Fibroblast of skin of left quadriceps (primary cell): Measurements from ENCODE around the gene ATL3.
"Not testable (repeated sequence)": the region's sequence is repeated elsewhere in the genome, so short reads cannot be mapped to it uniquely, and the experiment has no call there.

Experiments used
- DNase-seq, 2 experiments: peaks; one replicate each; pipeline ENCODE4 v3.0.0-alpha.2; 2013; ENCODE audit warnings: low read depth in 2 of 2

ATL3 gene

DNA sequence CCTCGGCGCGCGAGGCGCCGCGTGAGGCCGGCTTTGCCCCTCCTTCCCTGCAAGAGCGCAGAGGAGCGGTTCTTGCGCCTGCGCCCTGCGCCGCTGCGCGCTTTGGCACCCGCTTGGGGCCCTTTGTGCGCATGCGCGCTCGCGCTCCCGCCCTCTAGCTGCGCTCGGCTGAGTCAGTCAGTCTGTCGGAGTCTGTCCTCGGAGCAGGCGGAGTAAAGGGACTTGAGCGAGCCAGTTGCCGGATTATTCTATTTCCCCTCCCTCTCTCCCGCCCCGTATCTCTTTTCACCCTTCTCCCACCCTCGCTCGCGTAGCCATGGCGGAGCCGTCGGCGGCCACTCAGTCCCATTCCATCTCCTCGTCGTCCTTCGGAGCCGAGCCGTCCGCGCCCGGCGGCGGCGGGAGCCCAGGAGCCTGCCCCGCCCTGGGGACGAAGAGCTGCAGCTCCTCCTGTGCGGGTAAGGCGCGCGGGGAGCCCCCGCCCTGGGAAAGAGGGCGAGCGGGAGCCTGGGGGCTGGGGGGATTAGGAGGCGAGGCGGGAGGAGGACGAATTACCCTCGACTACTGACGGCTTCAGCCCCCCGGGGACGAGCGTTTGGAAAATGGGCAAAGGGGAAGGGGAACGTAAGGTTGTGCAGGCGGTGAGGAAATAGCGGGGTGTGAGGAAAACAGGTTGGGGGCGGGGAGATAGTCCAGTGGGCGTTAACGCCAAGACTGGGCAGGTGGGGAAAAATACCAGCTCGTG lies 10.3 kb upstream of the ATL3 start, which contains the start of gene RTN3:
Gene RTN3, plus strand, starts transcription at position 180 of the 745 bp plus-strand sequence. Its CDS starts 137 bp downstream, at position 317.
- peak; percentile 94 to 95 for DNase-seq

DNA sequence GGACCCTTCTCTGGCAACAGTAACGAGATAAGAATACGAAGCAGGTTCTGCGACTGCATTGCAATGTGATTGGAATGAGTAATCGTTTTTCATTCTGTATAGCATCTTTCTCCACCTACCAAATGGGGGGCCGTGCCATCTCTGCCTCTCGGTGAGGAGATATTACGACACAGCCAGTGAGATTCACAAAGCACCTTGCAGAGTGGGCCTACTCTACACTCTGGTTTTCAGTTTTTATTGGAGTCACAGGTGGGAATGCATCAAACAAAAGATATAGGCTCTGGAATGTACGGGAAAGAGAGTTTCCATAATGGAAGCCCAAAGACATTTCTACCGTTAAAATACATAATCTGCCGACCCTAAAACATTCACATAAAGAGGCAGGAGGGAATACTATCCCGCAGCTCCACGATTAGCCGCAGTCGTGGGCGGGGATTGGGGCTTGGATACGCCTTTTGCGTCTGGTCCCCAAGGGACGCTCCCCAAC lies 9.7 kb upstream of the ATL3 start:
- DNase-seq, result no peak

DNA sequence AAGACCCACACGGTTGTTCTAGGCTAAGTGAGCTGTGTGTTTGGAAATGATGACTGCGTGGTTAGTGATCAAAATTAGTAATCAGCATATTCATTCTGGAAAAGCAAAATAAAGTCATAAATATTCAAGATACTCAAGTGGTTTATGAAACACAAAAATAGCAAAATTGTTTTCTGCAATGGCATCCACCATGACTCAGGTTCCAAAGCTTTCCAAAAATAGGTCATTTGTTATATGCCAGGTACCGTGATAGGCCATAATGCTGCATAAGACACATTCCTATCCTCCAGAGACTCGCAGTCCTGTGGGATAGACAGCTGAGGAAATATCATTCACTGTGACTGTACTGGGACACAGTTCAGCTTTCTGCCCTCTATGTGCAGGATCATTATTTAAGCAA lies 2.4 kb upstream of the ATL3 start:
- DNase-seq, result no peak

DNA sequence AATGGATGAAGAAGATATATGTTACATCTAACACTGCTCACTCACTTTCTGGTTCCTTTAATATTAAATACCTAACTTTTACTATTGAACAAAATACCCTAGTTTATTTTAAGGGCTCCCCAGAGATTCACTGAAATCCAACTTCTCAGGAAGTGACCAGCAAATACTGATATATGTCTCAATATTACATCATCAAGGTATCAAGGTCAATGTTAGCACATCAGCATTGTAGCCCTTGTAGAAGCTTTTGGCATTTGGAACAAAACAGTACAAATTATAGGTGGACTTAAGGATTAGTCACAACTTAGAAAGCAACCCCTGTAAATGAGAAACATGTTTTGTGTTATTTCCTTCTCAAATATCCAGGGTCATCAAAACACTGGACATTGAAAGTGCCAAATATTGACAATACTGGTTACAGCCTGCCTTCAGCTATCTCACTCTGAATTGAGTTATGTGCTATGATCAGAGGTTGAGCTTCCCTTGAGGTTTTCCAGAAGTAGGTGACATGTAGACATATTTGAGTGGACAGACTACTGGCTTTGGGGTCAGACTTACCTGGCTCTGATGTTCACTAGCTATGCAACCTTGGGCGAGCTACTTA lies 1.9 kb upstream of the ATL3 start:
- no peak for DNase-seq

DNA sequence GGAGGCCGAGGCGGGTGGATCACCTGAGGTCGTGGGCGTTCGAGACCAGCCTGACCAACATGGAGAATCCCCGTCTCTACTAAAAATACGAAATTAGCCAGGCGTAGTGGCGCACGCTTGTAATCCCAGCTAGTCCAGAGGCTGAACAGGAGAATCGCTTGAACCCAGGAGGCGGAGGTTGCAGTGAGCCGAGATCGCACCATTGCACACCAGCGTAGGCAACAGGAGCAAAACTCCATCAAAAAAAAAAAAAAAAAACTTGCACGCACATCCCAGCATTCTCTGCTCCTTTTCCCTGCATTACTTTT lies 934 bp upstream of the ATL3 start:
- no peak for DNase-seq

DNA sequence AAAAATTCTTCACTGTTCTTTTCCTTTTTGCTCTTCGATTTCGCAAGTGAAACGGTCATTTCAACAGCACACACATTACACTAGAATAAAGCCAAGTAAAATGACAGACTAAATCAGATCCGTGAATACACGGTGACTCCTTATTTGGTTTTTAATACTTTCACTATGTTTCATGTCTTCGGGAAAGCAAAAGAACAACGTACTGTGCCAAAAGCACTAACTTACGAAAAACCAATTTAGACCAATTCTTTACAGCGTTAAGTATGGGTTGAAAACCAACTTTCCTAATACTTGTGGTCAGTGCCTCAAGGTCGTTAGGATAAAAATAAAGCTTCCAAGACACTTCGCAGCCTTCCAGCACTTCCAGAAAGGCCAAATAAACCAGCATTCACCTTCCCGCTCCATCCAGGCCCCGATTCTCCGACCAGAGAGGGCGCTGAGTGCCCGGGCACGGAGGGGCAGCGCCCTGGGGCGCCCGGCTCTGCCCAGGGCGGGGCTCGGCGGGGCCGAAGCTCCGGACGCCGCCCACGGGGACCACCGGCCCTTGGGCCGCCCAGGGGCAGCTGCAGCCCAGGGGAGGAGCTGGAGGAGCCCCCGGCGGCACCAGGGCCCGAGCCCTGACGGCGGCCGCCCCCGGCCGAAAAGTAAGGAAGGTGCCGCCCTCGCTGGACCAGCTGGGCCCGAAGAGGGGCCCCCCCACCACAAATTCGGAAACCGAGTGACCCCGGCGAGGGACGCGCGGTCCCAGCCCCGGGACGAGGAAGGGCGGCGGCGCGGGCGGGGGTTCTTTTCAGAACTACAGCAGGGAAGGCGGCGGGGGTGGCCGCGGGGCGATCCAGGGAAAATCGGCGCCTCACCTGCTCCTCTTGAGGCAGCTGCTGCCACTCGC lies 499 bp downstream of the ATL3 start:
- DNase-seq, result no peak

DNA sequence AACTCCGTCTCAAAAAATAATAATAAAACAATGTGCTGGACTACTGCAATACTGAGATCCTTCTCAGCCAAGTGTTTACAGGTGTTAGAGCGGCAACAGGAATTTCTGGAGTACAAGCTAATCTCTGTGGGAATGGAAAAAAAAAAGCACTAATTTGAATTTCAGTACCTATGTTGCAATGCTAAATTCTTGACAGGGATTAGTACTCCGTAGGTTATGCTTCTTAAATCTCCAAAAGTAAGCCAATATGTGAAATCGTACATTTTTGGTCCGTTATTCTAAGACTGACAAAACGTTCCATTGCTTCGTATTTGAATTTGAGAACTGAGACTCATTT lies 1.1 kb downstream of the ATL3 start:
- no peak for DNase-seq

DNA sequence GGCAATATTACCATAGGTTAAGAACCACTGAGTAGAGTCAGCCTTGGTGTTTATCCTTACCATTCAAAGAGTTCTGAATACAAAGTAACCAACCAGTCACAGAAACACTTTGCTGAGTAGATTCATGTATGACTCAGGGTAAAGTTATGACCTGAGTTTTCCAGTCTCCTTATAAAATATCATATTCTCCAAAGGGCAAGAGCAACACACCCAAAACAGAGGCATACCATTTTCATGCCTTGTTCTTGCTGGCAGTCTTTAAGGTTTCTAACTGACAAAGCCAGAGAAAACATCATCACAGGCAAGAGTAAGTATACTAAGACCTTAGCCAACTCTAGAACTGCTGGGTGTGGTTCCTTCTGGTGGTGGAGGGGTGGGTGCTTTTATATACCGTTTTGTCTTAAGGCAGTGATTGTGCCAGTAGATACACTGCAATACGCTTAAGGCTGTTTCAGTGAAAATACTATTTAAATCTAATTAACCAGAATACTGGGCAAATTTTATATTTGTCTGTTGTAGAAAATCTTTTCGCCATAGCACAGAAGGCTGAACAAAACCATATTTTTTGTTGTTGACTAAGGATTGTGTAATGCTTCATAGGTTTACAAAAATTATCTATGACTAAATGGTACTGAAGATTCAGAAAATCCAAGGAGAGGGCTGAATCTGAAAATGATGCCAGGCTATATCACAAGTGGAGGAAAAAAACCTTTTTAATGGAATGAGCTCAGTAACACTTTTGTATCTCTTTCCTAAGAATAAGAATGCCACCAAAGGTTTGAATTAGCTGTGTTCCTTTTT lies 3.0 kb downstream of the ATL3 start:
- peak; percentile 83 to 85 for DNase-seq

DNA sequence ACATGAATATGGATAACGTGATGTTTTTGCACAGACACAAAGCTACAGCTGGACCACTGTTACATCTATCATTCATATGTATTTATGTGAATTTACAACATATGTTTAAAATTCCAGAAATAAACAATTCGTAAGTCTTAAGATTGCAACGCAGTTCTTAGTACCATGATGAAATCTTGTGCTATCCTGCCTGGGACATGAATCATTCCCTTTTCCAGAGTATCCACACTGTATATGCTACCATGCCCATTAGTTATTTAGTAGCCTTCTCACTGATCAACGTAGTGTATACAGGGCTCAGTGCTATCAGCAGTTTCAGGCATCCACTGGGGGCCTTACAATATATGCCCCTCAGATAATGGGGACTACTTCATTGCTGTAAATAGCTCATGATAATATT lies 4.3 kb downstream of the ATL3 start:
- DNase-seq, result peak in 1 of 2 experiments; percentile 52

DNA sequence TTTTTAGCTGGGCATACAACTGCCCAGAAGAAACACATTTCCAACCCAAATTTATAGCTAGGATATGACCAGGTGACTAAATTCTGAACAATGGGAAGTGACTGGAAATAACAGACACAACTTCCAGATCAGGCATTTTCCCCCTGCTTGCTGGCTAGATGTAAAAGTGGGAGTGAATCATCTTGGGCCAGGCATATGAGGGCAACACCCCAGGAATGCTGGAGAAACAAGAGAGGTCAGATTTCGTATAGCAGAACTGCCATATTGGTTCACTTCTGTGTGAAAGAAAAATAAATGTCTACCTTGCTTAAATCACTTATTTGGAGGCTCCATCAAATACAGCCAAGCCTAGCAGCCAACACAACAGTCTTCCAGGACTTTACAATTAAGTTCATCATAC lies 7.4 kb downstream of the ATL3 start:
- no peak for DNase-seq

DNA sequence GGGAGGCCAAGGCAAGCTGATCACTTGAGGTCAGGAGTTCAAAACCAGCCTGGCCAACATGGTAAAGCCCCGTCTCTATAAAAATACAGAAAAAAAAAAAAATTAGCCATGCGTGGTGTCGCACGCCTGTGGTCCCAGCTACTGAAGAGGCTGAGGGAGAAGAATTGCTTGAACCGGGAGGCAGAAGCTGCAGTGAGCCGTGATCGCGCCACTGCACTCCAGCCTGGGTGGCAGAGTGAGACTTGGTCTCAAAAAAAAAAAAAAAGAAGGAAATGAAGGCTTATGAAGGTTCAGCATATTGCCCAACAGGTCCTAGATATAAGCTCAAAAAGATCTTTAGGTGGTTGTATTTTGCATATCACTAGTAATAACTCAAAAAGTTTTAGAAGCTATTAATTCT lies 10.2 kb downstream of the ATL3 start:
- DNase-seq, result no peak

DNA sequence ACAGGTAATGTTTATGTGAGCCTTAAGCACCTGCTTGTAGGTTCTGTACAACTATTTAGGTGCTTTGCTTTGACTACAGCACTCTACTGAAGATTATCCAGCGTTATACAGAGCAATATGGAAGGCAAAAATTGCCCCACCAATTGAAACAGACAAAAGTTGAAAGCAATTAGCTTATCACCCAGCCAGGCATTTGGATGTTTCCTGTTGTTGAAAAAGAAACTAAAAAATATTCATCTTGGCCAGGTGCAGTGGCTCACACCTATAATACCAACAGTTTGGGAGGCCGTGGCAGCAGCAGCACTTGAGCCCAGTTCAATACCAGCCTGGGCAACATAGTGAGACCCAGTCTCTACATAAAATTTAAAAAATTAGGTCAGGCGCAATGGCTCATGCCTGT lies 18.5 kb downstream of the ATL3 start:
- no peak for DNase-seq

DNA sequence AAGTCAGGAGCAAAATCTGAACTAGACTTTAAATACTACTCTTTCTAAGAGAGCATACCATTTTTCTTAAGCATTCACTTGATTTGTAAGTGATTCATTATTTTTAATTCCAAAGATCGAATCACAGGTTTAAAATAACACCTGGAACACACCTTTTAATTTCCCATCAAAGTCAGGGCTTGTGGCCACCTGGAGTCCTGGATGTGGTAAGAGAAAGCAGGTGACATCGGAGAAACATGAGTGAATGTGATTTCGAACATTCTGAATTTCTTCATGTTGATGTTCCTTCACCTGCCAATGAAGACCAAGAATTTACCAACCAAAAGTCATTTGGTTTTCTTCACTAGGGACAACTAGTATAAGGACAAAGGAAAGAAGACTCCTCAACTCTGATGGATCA lies 28.0 kb downstream of the ATL3 start:
- no peak for DNase-seq

DNA sequence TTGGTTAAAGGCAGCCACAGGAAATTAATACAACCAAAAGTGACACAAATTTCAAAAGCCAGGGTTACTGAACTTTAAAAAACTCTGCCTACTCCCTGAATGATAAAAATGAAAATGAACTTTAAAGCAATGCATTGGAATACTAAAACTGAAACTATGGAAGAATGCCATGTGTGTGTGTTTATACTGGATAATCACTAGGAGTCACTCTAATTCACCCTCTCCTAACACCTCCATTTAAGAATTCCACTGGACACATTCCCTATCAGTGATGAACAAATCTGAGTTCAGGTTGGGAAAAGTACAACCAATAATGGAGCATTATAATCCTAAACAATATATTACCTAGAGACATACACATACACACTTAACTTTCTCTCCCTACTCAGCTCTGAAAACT lies 29.4 kb downstream of the ATL3 start:
- DNase-seq, result no peak

DNA sequence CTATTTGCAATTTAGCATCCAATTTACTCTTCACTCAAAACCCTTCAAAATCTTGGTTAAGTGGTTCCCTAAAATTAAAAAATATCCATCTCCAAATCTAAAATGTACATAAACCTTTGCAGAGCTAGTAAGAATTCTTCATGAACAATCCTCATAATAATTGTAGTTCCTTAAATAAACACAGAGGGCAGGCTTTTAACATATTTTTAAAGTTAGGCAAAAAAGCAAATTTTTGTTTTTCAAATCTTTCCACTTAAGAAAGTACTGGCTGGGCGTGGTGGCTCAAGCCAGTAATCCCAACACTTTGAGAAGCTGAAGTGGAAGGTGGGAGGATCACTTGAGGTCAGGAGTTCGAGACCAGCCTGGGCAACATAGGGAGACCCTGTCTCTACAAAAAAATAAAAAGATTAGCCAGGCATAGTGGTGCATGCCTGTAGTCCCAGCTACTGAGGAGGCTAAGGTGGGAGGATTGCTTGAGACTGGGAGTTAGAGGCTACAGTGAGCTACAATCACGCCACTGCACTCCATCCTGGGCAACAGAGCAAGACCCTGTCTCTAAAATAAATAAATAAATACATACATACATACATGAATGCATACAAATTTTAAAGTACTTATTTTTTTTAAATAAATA lies 31.9 kb downstream of the ATL3 start:
- DNase-seq, result no peak

DNA sequence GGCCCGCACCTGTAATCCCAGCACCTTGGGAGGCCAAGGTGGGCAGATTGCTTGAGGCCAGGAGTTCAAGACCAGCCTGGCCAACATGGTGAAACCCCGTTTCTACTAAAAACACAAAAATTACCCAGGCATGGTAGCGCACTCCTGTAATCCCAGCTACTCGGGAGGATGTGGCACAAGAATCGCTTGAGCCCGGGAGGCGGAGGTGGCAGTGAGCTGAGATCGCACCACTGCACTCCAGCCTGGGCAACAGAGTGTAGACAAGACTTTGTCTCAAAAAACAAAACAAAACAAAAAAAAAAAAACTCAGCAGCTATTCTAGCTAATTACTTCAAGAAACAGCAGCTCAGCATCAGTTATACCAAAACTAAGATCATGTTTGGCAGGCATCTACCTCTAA lies 32.7 kb downstream of the ATL3 start:
- not testable (repeated sequence) for DNase-seq

DNA sequence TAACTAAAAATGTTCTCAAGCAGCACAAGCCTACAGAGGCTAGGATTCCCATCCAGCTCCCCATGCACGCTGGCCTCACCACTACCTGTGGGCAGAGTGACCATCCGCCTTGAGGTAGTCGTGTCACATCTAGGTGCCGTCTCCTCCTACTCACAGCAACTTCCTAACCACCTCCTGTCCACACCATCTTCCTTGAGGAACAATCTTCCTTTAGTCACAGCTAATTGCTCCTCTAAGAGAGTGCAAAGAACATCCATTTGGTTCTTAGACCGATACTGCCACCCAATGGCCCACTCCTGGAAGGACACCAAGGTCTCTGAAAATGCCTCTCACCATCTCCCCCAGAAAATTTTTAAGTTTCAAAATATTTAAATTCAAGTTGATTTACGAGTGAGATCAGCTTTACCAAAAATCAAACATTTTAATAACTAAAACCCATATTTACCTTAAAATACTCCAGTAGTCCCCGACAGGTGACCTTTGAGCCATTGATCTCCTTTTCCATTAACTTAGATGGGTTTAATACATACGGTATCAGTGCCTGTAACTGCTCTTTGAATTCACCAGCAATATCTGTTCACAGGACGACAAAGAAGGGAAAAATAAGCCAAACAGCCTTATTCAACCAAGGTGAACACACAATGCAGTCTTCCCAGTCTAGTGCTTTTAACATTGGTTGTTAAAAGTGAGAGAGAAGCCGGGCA lies 35.3 kb downstream of the ATL3 start:
- DNase-seq, result peak; percentile 12 to 21

DNA sequence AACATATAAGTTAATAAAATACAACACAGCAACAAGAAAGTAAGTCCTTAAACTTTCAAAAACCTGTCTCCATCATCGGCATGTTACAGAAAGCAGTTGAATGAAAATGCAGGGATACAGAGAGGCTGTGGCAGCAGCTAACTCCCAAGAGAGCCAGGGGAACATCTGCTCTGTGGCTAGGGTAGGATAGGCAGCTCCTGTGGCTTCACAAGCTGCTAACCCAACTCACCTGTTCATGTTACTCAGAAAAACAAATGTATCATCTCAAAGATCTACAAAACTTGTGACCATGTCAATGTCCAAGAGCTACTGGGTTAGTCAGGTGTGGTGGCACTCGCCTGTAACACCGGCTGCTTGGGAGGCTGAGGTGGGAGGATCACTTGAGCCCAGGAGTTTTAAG lies 41.8 kb downstream of the ATL3 start:
- no peak for DNase-seq

DNA sequence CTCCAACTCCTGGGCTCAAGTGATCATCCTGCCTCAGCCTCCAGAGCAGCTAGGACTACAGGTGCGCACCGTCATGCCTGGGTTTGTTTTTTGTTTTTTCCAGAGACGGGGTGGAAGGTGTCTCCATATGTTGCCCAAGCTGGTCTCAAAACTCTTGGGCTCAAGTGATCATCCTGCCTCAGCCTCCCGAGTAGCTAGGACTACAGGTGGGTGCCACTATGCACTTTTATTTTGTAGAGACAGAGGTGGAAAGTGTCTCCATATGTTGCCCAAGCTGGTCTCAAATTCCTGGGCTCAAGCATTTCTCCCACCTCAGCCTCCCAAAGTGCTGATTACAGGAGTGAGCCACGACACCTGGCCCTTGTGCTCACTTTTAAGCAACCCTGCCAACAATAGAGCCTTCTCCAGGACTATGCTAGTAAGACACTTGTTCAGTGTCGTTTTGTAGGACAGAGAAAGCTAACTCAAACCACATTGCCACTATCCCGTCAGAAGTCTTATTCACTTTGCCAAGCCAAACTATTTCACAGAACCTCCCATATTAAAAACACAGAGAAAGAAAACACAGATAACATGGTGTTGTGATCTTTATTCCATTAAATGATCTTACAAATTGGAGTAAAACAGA lies 47.5 kb downstream of the ATL3 start:
- no peak for DNase-seq

DNA sequence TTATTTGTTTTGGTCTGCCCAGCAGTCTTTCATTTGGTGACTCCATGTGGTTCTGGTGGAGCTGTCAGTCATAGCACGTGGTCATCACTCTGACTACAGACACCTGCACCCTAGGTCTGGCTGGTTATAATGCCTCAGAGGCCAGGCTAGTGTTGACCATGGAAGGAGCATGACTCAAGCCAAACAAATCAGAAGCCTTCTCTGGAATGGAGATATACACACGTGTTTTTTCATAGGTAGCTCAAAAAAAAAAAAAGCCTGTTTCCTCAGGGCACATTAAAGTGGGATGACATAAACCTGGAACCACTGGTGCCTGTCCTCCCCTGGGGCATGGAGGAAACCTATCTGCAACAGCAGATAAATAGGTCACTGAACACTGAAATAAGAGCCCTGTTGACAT lies 48.9 kb downstream of the ATL3 start:
- no peak for DNase-seq
